SK-N-SH treated with all-trans-retinoic acid at 6 μM for 48 hours (cell line): ENCODE measurements around the gene OSBPL3.

Source experiments
- ARNTL ChIP-seq: fragments of 450-650 bp; formaldehyde crosslinking; IDR thresholded peaks from 2 replicates; pipeline ENCODE4 v1.5.0; 2020; ENCODE audit warnings: low read depth, mild to moderate bottlenecking, moderate library complexity, borderline replicate concordance
- CSDC2 ChIP-seq: fragments of 250-450 bp; sonication (Bioruptor Pico); IDR thresholded peaks from 2 replicates; pipeline ENCODE4 v1.5.0; 2020; ENCODE audit warnings: mild to moderate bottlenecking, moderate library complexity
- ISL1 ChIP-seq: fragments of 250-450 bp; sonication (Bioruptor Pico); IDR thresholded peaks from 2 replicates; pipeline ENCODE4 v2.1.2; 2022; ENCODE audit warnings: mild to moderate bottlenecking, moderate library complexity
- PATZ1 ChIP-seq: fragments of 250-450 bp; sonication (Bioruptor Pico); IDR thresholded peaks from 2 replicates; pipeline ENCODE4 v1.8.0; 2020; ENCODE audit warnings: mild to moderate bottlenecking, moderate library complexity, borderline replicate concordance
- POU6F1 ChIP-seq: fragments of 250-450 bp; sonication (Bioruptor Pico); IDR thresholded peaks from 2 replicates; pipeline ENCODE4 v1.8.0; 2021; ENCODE audit warnings: low read depth, mild to moderate bottlenecking, moderate library complexity, borderline replicate concordance
- PPARA ChIP-seq: fragments of 250-450 bp; sonication (Bioruptor Pico); IDR thresholded peaks from 2 replicates; pipeline ENCODE4 v1.5.0; 2020; ENCODE audit warnings: mild to moderate bottlenecking, borderline replicate concordance
- ZFP3 ChIP-seq: fragments of 250-450 bp; sonication (Bioruptor Pico); IDR thresholded peaks from 2 replicates; pipeline ENCODE4 v1.5.0; 2020; ENCODE audit warnings: mild to moderate bottlenecking, moderate library complexity
- ZFP30 ChIP-seq: fragments of 450-650 bp; formaldehyde crosslinking; IDR thresholded peaks from 2 replicates; pipeline ENCODE4 v1.5.0; 2022; ENCODE audit warnings: mild to moderate bottlenecking, moderate library complexity
- ZNF70 ChIP-seq: fragments of 450-650 bp; formaldehyde crosslinking; IDR thresholded peaks from 2 replicates; pipeline ENCODE4 v1.5.0; 2020; ENCODE audit warnings: mild to moderate bottlenecking, moderate library complexity
- TF ChIP-seq, protein P1 (sequence below): fragments of 250-450 bp; sonication (Bioruptor Pico); IDR thresholded peaks from 2 replicates; pipeline ENCODE4 v1.5.1; 2021; ENCODE audit warnings: mild to moderate bottlenecking, moderate library complexity

DNA sequence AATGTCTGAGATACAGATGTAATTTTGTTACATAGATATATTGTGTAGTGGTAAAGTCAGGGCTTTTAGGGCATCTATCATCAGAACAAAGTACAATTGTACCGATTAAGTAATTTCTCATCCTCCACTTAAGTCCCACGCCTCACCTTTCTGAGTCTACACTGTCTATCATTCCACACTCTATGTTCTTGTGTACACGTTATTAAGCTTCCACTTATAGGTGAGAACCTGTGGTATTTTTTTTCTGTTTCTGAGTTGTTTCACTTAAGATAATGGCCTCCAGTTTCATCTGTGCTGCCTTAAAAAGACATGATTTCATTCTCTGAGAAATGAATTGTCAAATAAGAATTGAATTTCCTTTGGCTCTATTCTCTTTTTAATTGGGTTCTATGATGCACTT is 15.5 kb upstream of the OSBPL3 start:
- TF ChIP-seq, protein P1, sequence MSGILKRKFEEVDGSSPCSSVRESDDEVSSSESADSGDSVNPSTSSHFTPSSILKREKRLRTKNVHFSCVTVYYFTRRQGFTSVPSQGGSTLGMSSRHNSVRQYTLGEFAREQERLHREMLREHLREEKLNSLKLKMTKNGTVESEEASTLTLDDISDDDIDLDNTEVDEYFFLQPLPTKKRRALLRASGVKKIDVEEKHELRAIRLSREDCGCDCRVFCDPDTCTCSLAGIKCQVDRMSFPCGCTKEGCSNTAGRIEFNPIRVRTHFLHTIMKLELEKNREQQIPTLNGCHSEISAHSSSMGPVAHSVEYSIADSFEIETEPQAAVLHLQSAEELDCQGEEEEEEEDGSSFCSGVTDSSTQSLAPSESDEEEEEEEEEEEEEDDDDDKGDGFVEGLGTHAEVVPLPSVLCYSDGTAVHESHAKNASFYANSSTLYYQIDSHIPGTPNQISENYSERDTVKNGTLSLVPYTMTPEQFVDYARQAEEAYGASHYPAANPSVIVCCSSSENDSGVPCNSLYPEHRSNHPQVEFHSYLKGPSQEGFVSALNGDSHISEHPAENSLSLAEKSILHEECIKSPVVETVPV (CRISPR knock-in tag), result no peak
- TF ChIP-seq PPARA (CRISPR knock-in tag), result no peak
- TF ChIP-seq ZFP30 (CRISPR knock-in tag), result no peak
- TF ChIP-seq PATZ1 (CRISPR knock-in tag), result no peak
- no peak for TF ChIP-seq ISL1 (CRISPR knock-in tag)
- TF ChIP-seq CSDC2, result no peak
- no peak for TF ChIP-seq ARNTL
- TF ChIP-seq ZFP3 (CRISPR knock-in tag), result no peak
- no peak for TF ChIP-seq POU6F1 (CRISPR knock-in tag)
- no peak for TF ChIP-seq ZNF70
